Stimulated activated CD8-positive, alpha-beta memory T cell treated with anti-CD3 and anti-CD28 coated beads, Interleukin-4, amount 100 ng/mL, for 4 hours (primary cell): ENCODE measurements around the gene GRPR.
A peak's percentile ranks its signal among the peaks of the same experiment; 100 is the strongest.

Source experiments
- DNase-seq, 2 donors: peaks; one replicate each; pipeline ENCODE4 v3.0.0-alpha.2; 2020; ENCODE audit warnings: low read depth in 2 of 2, low spot score in 1 of 2

Gene GRPR

DNA sequence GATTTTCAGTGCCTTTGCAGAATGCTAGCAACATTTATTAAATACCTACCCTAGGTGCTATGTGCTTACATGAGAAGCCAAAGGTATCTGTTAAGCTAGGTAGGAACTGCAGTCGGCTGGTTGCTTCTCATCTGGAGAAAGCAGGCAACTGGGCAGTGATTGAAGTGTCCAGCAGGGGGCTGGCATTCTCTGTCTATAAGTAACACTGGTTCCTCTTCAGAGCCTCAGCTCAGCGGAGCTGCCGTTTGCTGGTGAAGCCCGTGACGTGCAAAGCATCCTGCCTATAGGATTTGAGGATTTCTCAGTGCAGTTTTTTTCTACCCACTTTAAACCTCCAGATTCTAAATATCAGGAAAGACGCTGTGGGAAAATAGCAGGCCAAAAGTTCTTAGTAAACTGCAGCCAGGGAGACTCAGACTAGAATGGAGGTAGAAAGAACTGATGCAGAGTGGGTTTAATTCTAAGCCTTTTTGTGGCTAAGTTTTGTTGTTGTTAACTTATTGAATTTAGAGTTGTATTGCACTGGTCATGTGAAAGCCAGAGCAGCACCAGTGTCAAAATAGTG is at the start of gene GRPR:
Gene GRPR (plus strand): TSS at position 344 of the 565 bp plus-strand sequence. CDS start 389 bp downstream, outside the sequence.
- DNase-seq, result peak; percentile 12 to 20

DNA sequence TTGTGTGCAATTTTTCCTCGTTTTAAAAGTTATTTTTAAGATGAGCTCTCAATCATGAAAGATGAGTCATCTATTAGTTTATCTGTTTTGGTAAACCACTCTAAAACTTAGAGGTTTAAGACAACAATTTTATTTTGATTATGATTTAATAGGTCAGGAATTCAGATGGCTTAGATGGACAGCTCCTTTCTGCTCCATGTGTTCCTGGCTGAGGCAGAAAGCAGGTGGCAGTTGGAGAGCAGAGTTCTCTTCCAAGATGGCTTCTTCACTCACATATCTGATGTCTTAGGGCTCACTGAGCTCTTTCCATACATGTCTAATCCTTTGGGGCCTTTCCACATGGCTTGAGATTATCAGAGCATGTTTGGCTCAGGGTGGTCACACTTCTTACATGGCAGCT is 48.3 kb upstream of the GRPR start:
- DNase-seq, result no peak

DNA sequence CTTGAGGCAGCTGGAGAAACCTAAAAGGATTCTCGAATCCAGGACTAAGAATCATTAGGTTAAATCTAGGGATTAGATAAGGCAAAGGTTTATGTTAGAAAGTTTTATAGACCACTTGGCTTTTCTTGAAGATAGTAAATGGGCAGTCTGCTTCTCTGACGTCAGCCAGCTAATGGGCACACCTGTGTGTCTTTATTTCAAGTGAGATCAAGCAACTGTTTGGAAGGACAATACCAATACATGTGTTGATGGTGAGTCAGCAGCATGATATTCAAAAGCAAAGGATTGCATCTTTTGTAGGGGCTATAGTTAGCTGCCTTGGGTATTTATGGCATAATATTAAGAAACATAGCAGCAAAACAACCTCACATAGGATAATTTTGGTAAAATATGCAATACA is 46.5 kb upstream of the GRPR start:
- DNase-seq, result no peak

DNA sequence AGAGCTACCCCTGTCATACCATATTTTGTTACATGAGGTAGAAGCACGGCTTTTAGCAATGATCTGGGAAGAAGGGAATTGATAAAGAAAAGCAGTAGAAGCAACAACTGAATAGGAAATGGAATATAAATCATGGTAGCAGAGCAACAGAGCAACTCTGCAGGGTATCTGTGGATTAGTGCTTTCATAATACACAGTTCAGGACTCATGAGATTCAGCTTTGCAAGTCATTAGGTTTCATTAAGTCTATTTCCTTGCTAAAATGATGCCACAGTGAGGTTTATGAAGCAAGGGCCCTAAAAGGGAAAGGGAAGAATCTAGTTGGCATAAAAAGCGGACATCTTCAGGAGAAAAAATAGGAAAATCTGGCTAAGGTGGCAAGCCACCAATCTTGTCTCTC is 45.6 kb upstream of the GRPR start:
- DNase-seq, result no peak

DNA sequence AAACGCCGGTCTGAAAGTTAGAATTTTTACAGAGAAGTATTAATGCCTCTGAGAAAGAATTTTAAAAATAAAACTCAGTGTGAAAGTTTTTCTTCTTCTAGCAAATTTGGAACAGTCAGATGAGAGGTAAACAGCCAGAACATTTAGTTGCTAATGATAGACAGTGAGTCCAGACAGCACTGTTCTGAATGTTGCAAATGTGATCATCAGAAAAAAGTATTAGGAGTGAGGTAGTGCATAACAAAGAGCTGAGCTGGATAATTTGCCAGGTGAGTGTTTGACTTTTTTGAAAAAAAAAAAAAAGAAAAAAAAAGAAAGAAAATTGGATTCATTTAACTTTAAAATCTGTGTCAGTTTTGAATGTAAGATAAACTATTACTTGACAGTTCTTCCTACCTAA is 42.0 kb upstream of the GRPR start:
- no peak for DNase-seq

DNA sequence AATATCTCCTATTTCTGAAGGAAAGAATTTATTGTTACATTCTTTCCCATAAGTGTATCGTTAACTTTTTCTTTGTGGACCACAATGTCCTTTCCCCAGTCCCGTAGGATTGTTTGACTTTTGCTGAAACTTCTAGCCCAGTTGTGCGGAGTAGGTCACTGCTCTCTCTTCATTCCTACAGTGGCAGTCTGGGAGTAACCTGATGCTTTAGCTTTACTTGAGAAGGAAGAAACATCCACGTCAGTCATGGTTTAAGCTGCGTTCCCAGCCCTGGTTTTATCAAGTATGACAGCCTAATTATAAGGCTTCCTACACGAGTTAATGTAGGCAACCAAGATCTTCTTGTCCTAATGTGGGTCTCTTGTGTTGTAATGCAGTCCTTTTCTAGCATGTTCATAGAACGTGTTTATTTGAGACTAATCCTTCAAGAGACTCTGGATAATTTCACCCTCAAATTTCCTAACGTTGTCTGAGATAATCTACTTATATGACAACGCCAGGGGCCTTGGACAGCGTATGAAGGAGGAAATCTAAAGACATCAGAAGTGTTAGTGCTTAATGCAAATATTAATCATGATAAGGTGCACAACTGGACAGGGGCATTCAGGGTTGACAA is 40.8 kb upstream of the GRPR start:
- DNase-seq, result no peak

DNA sequence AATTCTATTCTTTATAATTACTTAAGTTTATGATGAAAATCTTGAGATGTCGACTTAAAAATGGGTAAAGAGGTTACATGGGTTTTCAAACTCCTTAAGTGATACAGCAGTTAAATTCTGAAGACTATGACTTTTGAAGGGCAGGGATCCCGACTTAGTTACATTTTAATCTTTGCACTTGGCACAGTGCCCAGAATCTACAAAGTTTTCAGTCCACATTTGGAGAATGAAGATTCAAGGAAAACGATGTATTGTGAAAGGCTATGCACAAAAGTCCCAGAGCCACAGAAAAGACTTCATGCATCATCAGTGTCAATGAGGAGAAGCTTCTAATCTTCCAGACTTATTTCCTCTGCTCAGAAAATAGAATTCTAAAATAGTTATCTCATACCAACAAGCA is 36.3 kb upstream of the GRPR start:
- no peak for DNase-seq

DNA sequence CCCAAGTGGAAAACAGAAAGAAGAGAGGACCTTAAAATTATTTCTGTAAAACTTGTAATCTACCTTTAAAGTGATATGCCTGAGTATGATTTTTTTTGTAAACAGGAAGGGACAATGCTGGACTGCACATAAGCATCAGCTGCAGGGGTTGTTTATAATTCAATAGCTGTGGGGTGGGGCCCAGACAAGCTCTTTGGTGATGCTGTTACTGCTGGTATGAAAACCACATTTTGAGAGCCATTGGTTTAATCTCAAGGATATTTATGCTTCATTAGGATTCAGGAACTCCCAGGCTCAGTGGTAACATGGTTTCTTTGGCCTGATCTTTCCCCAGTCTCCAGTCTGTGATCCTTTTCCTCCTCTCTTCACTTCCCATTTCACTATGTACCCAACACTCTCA is 34.3 kb upstream of the GRPR start:
- DNase-seq, result no peak

DNA sequence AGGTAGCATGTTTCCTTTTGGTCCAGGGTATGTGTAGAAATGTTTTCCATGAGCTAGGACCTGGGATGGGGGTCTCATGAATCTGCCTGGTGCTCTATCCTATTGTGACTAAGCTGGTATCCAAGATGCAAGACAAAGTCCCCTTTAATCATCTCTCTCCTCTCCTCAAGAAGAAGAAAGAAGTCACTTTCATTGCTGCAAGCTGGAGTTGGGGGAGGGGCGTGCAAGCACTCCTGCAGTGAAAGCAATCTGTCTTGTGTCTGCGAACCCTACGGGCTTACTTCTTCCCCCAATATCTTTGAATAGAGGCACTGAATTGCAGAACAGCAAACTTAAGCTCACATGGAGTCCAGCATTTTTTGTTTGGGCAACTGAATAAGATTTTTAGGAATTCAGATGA is 27.2 kb upstream of the GRPR start:
- no peak for DNase-seq

DNA sequence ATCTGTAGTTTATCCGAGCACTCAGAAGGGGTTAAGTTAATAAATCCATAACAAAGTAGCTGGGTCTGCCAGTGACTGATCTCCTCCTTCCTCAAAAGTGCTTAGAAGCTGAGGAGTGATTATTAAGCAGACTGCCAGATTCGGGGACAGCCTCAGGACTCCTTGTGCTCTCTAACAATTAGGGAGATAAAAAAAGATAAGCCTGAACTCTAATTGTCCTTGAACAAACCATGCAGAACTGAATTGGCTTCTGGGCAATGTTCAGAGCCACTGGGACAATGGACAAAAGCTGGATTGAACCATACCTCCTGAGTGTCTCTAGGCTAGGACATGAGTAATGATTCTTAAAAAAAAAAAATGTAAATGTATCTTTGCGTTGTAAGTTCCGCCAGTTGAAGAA is 22.7 kb upstream of the GRPR start:
- no peak for DNase-seq

DNA sequence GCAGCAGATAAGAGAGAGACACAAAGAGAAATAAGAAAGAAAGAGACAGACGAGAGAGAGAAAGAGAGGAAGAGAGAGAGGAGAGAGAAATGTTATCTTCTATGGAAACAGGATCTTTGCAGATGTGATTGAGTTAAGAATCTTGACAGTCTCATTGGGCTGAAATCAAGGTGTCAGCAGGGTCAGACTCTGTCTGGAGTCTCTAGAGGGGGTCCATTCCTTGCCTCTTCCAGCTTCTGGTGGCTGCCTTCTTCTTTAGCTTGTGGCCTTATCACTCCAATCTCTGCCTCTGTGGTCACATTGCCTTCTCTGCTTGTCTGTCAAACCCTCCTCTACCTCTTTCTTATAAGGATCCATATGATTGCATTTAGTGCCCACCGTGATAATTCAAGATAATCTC is 21.8 kb upstream of the GRPR start:
- no peak for DNase-seq

DNA sequence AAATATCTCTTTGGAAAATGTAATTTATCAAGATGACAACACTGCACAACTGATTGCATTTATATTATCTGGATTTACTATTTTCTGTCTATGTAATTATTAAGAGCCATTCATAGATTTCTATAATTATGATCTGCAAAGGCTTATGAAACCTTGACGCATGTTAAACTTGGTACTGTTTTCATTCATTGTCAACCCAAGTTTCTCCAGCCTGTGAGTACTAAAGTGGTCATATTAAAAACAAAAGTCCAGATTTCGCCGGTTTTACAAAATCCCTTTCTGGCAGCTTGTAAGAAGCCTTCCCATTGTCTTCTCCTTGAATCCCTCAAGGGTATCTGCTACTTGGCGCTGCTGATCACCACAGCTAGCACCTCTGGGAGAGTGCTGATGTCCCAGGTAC is 19.7 kb upstream of the GRPR start:
- DNase-seq, result no peak

DNA sequence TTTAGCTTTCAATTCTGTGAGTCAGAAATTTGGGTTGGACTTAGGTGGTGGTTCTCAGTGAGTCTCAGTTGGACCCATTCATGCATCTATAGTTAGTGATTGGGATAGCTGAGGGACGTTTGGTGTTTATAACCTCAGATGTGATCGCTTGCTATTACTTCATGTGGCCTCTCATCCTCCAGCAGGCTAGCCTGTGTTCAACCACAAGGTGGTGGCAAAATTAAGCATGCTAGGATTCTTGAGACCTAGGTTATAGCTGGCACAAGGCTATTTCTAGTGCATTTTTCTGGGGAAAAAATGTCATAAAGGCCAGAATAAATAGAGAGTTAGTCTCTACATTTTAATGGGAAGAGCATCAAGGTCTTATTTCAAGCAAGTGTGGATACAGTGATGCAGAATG is 10.9 kb upstream of the GRPR start:
- DNase-seq, result no peak

DNA sequence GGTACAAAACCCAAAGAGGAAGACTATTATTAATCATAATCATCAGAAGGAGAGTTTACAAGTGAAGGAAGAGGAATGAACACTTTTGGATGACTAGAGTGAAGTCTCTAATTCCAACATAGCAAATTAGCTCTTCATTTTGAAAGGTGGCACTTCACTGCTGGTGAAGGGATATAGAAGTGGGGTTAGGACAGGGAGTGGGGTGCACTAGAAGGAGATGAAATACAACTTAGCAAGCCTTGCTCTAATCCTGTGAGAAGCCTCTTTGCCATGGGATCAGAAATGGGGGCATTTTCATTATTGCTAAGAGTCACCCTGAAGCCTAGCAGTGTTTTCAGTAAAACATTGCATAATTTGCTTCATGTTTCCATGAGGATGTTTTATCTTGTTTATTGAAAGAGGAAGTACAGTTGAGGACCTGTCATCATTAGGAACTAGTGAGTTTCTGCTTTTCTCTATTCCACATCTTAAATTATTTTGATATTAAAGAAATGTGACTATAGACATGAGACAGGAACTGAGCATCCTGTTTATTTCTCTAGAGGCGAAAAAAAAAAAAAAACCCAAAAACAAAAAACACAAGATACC is 9.3 kb upstream of the GRPR start:
- DNase-seq, result no peak

DNA sequence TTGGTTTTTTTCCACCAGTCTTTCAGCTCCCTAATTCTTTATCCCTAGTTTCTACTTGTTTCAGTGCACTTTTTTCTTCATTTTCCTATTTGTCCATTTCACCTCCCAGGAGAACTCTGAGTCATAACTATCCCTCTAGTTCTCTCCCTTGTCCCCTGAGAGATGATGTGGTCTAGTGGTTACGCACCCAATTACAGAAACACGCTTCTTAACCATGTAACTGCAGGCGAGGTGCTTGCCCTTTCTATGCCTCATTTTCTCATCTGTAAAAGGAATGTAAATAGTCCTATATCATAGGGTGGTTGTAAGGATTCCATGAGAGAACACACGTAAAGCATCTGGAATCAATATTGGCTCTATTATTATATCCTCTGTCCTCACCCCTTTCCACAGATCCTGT is 8.8 kb upstream of the GRPR start:
- DNase-seq, result no peak

DNA sequence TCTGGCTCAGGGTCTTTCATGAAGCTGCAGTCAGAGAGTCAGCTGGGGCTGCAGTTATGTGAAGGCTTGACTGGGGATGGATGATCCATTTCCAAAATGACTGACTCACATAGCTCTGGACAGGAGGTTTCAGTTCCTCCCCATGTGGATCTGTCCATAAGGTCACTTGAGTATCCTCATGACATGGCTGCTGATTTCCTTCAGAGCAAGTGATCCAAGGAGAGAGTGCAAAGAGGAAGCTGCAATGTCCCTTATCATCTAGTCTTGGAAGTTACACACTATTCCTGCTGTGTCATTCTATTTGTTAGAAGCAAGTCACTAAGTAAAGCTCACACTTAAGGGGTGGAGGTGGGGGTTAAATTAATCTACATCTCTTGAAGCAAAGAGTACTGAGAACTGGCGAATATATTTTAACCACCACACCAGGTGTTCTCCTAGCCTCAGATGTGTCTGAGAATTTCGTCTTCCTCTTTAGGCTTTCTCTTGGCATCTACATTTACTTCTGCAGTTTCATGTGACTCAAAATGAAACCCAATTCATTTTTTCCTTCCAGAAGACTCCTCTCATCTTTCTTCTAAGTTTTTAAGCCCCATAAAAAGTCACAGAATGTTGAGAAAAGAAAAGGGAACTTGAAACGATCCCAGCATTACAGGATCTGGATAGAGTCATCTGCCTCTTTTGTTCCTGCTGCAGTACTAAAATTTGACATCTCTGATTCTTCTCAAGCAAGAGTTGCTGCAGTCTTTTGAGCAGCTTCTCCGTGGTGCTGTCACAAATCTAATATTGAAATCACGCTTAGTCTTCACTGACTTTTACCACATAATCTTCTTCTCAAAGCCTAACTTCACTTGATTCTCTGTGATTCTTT is 3.8 kb upstream of the GRPR start:
- no peak for DNase-seq

DNA sequence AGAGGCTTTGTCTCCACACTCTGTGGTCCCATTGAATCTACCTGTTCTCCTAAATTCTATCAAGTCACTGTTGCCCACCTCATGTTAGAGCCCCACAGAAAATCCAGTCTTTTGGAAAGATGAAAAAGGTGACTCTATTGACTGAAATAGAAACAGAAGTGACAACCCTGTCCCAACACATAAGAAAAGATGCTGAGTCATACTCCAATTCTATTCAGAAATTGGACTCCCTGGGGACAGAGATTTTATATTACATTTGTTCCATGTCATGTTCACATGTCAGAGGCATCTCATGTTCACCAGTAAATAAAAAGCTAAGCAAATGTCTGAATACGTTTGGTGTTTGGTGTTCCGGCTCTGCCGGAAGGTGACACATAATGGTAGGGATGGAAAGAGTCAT is 2.9 kb upstream of the GRPR start:
- DNase-seq, result no peak

DNA sequence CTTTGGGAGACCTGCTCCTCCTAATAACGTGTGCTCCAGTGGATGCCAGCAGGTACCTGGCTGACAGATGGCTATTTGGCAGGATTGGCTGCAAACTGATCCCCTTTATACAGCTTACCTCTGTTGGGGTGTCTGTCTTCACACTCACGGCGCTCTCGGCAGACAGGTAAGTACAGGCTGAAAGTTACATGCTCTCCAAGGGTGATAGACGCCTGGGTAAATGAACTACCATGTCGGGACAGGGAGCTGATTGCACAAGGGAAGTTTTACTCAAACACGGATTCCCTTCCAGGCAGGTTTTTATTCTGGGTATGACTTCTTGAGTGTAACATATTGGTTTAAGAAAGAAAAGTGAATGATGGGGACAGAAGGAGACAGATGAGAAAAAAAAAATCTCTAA is 836 bp downstream of the GRPR start:
- no peak for DNase-seq

DNA sequence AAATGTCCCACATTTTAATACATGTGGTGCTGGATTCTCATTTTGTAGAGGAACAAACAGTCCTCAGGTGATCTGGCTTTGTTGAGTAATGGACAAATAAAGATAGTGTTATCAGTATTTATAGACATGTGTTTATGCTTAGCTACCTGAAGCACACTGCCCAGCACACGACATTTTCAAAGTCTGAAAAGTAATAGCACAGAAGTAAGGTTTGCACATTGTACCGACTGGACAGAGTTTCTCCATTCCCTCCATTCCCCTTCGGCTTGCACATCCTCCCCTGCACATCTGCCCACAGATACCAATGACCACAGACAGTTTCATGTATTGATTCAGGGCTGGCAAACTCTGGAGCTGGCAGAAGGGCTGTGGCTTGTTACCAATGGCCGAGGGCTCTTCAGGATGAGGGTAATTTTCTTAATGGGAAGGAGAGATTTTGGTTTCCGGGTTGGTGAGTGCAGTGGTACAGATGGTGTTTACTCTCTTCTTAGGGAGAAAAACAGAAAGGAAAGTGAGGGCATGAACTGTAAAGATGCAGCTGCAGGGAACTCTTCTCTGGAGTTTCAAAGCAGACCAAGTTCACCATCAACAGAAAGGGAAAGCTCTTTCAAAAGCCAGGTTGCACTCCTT is 2.3 kb downstream of the GRPR start:
- no peak for DNase-seq

DNA sequence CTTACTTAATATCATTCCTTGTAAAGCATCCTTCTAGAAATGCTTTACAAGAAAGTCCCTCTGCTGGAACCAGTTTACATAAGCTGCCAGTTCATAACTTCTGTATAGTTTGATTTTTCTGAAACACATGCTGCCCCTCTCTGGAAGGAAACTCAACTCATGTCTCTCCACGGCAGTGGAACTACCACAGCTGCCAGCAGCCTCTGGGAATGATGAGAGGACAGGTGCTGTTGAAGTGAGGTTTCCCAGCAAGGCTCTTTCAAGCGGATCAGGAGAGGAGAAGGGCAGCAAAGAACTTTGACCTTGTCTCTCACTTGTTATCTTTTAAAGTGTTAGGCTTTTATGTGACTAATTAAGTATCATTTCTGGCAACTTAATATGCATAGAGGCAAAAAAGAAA is 7.3 kb downstream of the GRPR start:
- no peak for DNase-seq

DNA sequence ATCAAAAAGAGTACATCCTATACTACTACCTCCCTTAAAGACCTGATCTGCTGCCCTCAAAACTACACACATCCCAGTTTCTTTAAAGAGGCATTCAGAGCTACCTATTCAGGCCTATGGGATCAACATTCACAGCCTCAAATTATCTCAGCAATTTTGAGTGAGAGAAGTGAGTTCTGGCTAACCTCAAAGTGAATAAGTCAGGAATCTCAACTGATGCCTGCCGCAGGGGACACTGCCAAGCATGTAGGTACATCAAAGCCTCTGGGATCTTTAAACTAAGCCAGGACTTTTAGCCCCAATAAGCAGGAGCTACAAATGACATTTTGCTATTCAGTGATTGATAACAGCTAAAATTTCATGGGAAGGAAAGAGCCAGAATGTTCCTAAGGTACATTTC is 11.6 kb downstream of the GRPR start:
- no peak for DNase-seq

DNA sequence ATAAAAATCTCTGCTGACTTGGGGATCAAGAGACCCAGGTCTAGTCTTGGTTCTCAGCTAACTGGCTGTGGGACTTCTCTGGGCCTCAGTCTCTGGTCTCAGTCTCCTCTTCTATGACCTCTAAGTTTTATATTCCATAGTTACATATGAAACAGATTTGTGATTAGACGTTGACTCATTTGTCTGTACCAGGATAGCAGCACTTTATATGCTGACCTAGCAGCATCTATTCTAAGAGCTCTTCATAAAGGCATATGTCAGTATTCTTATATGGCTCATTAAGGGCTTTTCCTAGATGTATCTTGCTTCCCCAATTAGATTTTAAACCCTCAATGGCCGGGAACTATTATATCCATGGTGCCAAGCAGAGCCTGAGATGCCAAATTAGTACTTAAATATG is 12.7 kb downstream of the GRPR start:
- DNase-seq, result no peak
